ENCODE measurements around the gene GUCY2C.

The GUCY2C gene

DNA sequence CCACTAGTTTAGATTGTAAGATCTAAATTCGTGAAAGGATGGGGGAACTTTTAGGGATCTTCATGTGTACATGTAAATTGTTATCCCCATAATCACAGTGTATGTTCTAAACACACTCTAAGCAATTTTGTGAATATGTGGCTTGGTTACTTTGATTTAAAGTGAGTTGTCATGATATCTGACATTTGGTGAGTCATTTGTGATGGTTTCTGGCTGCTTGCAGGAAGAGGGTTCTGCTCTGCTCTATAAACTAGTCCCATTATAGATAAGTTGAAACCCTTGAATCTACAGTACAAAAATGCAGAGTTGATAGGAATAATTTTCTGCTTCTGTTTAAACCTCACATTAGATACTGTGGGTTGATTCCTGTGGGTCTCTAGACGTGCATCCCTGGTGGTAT lies 14.8 kb downstream of the GUCY2C start:
- DNase-seq, result no peak

DNA sequence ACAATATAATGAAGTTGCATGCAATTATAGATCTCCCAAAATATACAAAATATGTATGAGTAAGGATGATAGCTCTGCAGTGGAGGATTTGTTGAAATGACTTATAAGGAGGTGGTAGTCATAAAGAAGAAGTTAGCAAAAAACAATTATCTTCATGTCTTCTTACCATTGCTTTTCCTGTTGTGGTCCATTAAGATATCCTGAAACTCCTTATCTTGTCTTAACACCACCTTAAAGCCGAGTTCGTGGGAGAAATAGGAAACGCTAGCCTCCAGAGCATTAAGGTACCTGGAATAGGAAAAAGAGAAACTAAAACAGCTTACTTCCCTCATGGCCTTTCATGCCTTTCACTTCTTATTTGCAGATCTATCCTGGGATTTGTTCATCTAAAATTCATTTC lies 15.2 kb downstream of the GUCY2C start:
- no peak for DNase-seq

DNA sequence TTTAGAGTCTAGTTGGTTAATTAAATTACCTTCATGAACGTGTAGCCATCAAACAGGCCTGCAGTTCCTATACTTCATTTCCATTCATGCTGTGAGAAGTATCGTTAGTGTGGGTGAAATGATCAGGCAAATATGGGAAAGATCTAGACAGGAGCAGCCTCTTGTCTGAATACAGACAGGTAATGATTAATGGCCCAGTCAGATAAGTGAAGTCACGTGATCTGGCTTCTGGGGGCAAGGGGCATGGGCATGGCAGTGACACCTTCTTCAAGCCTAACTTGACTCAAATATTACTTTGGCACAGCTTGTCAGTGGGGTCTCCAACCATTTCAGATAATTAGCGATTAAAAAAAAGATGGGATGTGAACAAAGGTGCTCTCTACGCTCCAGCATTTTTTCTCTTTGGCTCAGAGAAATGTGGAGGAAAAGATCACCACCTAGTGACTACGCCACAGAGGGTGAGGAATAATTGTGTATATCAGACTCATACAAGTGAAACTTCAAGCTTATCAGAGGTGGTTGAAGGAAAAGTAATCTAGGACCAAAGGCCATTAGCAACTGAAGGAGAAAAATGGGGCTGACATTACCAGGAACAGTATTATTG lies 17.8 kb downstream of the GUCY2C start:
- no peak for DNase-seq

DNA sequence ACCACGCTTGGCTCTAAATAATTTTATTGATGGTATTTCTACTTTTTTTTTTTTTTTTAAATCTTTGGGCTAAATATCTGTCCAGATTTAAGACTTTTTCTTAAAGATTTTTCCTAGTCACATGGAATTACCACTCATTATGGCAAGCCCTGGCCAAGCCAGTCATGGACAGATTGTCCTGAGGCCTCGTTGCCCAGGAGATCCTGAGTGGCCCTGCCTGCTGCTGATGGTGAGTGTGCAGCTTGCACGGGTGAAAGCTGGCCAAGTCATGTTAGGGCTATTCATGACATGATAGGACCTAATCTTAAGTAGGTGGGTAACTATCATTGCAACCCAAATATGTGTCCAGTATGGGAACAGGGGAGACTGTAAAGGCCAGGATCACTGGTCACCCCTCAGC lies 27.8 kb downstream of the GUCY2C start:
- no peak for DNase-seq

DNA sequence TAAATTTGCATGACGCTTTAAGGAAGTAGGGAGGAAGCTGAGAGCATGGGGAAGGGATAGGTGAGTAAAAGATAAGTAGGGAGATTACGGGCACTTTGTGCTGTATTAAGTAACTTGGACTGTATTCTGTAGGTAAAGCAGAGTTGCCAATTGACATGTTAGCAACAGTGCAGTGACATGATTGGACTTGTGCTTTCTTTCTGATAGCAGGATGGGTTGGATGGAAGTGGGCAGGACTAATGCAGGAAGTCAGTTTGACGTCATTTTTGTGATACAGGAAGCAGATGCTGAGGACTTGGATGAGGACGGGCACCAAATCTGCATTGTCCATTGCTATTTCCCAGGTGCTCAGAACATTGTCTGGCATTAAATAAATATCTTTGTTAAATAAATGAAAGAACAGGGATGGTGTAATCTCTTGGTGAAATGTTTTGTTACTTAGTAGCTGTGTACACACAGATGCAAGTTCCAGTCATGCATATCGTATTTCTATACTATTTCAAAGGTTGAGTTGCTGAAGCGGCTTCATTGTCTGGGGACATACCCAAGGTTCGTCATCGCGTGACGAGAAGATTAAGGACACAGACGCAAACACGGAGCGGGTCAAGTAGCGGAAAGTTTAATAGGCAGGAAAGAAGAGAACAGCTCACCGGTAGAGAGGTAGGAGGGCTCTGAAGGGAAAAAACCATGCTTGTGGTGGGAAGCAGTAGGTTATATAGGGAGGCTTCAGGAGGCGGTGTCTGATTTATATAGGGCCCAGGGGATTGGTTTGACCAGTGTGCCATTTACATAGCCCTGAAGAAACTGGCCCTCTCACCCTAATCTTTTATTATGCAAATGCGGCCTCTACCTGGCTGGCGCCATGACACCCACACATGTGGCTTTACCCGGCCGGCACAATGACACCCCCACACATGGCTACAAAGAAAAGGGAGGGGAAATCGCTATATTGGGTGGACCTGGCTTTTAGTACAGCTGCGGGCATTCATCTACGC lies 30.7 kb downstream of the GUCY2C start:
- DNase-seq, result no peak

DNA sequence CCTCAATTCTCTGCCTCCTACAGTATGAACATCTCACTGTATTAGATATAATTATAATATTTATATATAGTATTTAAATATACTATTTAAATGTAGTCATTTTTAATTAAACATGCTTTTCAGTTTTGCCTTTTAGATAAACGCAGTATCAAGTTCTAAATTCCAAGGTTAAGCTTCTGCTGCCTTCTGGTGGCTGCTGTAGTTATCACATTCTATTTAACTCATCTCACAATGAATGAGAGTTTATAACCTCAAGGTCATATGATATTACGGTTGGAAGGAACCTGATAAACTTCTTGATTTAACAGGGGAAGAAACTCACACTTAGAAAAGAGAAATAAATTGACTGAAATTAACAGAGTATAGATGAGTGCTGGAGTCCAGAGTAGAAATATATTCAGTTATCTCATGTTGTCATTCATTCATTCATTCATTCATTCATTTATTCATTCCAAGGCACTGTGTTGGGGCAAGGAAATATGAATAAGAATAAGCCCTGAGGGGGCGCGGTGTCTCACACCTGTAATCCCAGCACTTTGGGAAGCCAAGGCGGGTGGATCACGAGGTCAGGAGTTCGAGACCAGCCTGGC lies 31.9 kb downstream of the GUCY2C start:
- peak; percentile 16 for DNase-seq

DNA sequence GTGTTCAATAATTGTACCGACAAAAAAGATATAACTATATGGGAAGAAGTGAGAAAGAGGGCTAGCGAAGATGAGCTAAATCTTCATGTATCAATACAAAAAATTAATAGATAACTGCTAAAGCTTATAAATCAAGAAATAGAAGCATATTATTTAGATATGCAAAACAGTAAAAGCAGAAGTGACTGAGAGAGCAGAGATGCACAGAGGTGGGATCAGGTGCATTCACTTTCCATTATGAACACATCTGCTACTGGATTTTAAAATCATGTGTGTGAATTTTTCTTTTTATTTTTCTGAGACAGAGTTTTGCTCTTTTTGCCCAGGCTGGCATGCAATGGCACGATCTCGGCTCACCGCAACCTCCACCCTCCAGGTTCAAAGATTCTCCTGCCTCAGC lies 33.4 kb downstream of the GUCY2C start:
- DNase-seq, result no peak

DNA sequence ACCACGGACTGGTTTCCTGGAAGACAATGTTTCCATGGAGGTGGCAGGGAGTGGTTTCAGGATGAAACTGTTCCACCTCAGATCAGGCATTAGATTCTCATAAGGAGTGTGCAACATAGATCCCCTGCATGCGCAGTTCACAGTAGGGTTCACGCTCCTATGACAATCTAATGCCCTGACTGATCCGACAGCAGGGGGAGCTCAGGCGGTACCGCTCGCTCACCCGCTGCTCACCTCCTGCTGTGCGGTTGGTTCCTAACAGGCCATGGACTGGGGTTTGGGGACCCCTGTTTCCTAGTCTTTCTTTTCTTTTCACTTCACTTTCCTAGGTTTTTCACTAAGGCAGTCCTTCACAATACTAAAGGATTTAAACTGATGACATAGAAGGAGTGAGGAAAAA lies 39.6 kb downstream of the GUCY2C start:
- DNase-seq, result no peak

DNA sequence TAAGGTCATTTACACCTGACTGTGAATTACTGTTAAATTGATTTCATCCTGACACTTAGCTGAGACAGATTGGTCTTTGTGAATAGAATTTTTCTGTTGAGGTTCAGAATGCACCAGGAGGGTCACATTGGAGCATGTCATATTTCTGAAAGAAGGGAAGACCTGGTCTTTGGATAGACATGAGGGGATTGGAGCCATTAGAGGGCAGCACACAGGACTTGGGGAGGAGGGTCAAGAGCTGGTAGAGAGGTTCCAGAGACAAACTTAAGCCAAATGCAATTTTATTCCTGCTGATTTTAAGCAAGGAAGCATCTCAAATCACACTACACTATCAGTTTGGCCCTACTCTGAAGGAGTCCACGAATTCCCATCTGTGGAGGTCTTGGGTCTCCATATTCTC lies 41.1 kb downstream of the GUCY2C start:
- DNase-seq, result no peak

DNA sequence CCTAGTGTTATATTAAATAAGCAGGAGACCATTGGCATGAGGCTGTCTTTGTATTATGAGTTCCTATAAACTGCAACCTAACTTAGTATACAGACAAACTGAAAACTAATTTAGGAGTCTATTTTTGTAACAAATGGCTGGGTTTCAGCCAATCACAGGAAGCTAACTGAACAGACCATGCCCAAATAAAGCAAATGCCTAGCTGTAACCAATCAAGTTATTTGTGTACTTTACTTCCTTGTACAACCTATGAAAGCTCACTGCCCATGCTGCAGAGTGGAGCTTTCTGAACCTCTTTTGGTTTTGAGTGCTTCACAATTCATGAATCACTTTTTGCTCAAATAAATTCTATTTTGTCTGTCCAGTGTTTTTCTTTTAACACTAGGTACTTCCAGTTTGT lies 41.6 kb downstream of the GUCY2C start:
- DNase-seq, result no peak

DNA sequence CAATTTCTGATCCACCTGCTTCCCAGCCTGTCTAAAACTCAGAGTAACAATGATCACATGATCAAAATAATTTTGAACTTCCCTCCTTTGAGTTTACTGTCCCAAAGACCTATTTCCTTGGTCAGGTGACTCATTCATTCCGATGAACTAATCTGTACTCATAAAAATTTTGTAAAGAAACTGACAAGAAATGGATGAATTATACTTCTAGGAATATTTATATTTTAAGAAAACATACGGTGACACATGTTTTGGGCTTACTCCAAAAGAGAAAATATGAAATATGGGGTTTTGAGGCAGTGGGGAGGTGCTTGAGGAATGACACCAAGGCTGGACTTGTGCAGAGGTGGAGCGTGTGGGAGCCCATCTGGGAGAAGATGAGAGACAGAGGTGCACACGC lies 42.0 kb downstream of the GUCY2C start:
- no peak for DNase-seq

DNA sequence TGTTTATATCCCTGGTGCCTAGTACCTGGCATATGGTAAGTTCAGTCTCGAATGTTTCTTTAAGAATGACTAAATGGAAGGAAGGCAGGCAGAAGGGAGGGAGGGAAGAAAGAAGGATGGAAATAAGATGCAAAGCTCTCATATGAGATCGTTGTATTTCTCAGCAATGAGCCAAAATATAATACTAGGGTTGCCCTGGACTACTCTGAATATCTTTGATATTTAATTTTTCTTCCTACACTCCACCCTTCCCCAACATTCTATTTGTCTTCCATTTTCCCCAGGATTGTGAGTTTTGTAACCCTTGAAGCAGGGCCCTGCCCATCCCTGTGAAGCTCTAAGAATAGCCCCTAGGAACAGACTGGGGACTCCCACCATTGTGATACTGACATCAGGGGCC lies 43.9 kb downstream of the GUCY2C start:
- DNase-seq, result no peak

DNA sequence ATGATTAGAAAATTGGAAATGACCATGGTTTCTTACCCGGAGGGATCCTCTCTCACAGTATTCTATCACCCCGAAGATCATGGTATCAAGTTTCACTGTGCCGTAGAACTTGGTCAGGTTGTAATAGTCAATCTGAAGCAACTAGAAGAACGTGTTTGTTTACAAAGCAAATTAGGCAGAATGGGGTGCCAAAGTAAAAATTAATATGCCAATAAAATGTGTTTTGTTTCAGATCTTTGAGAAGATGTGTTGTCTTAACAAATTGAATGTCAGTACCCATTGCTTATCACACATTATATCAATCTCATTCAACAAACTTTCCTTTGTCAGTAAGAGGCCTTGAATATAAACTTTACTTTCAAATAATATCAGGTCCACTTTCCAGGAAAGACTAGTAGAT lies 45.0 kb downstream of the GUCY2C start:
- no peak for DNase-seq

DNA sequence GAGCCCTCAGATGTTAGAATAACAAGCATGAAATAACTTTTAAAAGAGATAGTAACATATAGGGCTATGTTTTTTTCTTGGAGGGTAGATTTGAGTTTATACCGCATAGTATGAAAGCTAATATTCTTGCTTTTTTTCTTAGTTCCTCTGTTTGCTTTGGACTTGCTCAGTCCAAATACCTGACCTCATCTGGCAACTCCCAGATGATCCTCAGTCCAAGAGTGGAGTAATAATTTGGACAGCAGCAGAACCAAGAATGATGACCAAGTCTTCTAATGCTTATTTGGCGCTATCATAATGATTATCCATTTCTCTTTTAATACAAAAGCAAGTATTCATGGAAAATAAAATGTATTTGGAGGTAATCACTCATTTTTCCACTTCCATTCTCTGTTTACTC lies 45.6 kb downstream of the GUCY2C start:
- no peak for DNase-seq

DNA sequence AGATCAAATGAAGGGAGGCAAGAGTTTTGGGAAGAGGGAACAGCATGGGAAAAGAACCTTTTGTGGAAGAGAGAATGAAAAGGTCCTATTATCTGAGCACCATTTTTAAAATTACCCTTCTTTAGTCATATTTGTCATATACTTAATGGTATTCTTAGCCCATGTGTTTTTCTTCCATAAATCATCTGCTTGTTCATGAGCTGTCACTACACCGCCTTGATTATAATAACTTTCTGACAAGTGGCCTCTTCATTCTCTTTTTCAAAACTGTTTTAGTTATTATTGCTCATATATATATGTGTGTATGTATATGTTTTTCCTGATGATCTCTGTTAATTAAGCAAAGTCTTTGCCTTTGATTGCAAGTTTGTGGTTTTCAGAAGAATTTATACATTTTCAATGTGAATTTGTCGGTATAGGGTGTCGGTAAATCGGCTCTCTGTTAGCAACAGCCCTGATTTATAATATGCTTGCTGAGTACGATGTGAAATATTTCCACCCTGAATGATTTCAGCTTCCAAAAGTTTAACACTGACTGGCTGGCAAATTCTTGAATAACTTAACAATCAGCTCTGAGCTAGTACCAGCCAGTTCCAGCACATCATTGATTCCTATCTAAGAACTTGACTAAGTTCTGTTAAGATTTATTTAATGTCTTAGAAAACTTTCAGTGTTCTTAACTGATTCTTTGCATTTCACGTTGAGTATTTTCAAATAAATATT lies 49.2 kb downstream of the GUCY2C start:
- no peak for DNase-seq

DNA sequence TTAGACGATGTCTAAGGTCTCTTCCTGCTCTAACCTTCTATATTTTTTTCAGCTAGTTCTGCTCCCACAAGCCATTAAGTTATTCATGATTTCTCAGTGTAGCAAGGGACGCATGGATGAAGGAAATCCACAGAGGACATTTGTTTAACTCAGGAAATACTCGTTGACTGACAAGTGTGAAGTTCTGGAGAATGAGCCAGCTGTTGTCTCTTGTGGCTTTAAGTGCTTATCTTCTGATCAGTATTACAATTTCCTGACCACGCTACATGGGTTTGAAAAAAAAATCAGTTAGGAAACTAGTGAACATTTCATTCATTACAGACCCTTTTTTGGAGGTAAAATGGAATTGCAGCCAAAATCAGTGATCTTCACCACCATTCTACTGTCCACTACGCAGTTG lies 53.1 kb downstream of the GUCY2C start:
- peak; percentile 51 for DNase-seq

DNA sequence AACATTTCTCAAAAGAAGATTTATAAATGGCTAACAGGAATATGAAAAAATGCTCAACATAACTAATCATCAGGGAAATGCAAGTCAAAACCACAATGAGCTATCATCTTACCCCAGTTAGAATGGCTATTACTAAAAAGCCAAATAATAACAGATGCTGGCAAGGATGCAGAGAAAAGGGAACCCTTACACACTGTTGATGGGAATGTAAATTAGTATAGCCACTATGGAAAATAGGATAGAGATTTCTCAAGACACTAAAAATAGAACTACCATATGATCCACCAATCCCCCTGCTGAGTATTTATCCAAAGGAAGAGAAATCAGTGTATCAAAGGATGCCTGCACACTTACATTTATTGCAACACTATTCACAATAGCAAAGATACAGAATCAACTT lies 58.3 kb downstream of the GUCY2C start:
- no peak for DNase-seq

DNA sequence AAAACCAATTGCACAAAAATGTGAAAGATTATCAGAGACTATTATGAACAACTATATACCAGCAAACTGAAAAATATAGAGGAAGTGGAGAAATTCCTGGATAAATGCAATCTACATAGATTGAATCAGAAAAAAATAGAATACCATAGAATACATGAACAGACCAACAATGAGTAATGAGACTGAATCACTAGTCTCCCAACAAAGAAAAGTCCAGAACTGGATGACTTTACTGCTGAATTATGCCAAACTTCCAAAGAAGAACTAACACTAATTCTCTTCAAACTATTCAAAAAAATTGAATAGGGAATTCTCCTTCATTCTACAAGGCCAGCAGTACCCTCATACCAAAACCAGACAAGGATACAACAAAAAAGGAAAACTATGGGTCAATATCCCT lies 60.6 kb downstream of the GUCY2C start:
- DNase-seq, result no peak

DNA sequence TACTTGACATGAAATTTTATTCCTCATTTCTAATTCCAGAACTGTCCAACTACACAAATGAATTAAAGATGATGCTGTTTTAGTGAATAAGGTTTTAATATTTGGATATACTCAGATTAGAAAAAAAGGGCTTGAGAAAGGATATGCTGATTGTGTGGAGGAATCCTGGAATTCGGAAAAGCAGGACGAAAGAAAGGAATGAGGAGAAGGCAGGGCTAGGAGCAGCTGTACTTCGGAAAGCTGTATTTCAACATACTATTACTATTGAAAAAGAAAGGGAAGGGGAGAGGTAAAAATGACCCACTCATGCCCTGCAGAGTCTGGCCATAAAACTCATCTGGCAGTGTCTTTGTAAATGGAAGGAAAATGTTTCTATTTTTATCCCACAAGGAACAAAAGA lies 65.6 kb downstream of the GUCY2C start:
- DNase-seq, result no peak

DNA sequence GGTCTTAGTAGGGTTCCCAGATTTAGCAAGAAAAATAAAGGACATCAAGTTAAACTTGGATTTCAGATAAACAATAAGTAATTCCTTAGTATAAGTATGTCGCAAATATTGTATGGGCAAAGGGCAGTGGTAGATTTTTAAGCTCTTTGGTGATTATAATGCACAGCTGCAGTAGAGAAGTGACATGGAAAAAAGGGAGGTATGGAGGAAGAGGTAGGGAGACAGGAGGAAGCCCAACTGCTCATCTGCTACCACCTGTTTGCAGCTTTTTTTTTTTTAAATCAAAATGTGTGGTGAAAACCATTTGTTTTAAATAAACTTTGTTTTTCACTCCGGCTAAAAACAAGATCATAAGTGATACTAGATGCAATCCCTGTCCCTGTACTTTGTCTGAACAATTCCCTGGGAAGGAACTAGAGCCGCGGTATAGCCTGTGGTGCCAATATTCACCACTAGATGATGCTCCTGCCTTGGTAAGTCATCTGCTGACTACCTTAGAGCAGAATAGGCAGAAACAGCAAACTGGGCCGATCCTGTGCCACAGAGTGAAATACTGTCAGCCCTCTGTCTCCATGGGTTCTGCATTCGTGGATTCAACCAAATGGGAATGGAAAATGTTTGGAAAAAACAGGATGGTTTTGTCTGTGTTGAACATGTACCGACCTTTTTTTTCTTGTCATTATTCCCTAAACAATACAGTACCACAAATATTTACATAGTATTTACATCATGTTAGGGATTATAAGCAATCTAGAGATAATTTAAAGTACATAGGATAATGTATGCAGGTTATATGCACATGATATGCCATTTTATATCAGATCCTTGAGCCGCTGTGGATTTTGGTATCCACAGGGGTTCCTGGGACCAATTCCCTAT lies 66.3 kb downstream of the GUCY2C start:
- no peak for DNase-seq

DNA sequence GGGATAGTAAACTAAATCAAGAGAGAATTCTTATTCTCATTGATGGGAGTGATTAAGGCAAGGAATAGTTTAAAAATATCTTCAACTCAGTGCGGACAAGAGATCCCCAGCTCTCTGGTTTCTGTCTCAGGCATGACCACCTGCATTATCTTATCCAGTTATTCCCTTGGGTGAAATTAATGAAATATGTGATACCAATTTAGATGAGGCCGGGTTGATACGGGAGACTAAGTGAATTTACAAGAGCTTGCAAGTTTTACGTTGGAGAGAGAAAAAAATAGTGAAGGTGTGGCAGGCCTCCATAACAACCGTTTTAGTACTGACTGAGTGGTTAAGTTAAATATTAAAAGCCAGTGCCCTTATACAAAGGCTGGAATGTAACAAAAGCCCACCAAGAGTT lies 67.6 kb downstream of the GUCY2C start:
- DNase-seq, result no peak

DNA sequence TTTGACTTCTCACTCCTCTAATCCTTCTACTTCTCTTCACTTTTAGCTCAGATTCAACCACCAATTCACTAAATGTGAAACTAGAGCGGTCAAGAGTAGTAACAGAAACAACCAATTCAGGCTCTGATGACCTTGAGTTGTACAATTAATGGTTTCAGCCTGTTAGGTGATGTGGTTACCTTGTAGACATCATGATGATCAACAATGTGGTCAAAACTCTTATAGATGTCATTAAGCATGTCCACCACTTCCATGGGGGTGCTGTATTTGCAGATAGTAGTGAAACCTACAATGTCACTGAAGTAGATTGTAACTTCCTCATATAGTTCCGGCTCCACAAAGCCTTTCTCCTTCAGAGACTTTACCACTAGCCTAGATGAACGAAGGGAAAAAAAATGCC lies 74.6 kb downstream of the GUCY2C start:
- DNase-seq, result no peak
